Fibroblast of lung (primary cell): ENCODE measurements around the gene CHD5. TPM values are rescaled to one million over a fixed set of nuclear protein-coding genes. Genes with fewer than 3 reads are reported as not detected.

Source experiments
- DNase-seq, 2 donors: peaks; one replicate each; pipeline versions ENCODE4 v3.0.0 to v3.0.0-alpha.2; 2010; ENCODE audit warnings: low read depth in 2 of 2
- H2AFZ ChIP-seq: 2 replicates; pipeline ENCODE4 v1.5.1; 2012; ENCODE audit warnings: low read length, control low read depth, inconsistent platforms
- H3K27ac ChIP-seq: 2 replicates; pipeline ENCODE4 v1.5.1; 2011; ENCODE audit warnings: low read length, control low read depth; ENCODE audit not compliant: insufficient read depth
- H3K27me3 ChIP-seq: 2 replicates; pipeline ENCODE4 v1.5.1; 2011; ENCODE audit warnings: mild to moderate bottlenecking, low read length; ENCODE audit not compliant: control insufficient read depth, insufficient read depth
- H3K36me3 ChIP-seq: 2 replicates; pipeline ENCODE4 v1.5.1; 2011; ENCODE audit warnings: low read length; ENCODE audit not compliant: control insufficient read depth, insufficient read depth
- H3K4me1 ChIP-seq: 2 replicates; pipeline ENCODE4 v1.5.1; 2011; ENCODE audit warnings: low read length; ENCODE audit not compliant: control insufficient read depth, insufficient read depth; ENCODE audit errors: extremely low read depth
- H3K4me2 ChIP-seq: 2 replicates; pipeline ENCODE4 v1.5.1; 2011; ENCODE audit warnings: low read length, control low read depth; ENCODE audit not compliant: insufficient read depth; ENCODE audit errors: extremely low read depth
- H3K4me3 ChIP-seq, 4 experiments: fragments of 200-600 bp in 1 of 4; sonication (generic) in 1 of 4; replicated peaks in 1 of 4; 2 replicates each; pipeline ENCODE4 v1.5.1; 2011 to 2016; ENCODE audit warnings: low read length in 4 of 4, low read depth in 3 of 4, mild to moderate bottlenecking in 3 of 4, control low read depth in 2 of 4, inconsistent platforms in 1 of 4, mixed read lengths in 1 of 4; ENCODE audit not compliant: insufficient read depth in 1 of 4; ENCODE audit errors: control extremely low read depth in 1 of 4
- H3K79me2 ChIP-seq: 2 replicates; pipeline ENCODE4 v1.5.1; 2012; ENCODE audit warnings: mild to moderate bottlenecking, low read length, inconsistent platforms; ENCODE audit not compliant: control insufficient read depth, insufficient read depth
- H3K9ac ChIP-seq: 2 replicates; pipeline ENCODE4 v1.5.1; 2011; ENCODE audit warnings: mild to moderate bottlenecking, low read length, control low read depth; ENCODE audit not compliant: insufficient read depth
- H3K9me3 ChIP-seq: 2 replicates; pipeline ENCODE4 v1.5.1; 2012; ENCODE audit warnings: low read depth, low read length; ENCODE audit not compliant: control insufficient read depth, insufficient read depth
- H4K20me1 ChIP-seq: 2 replicates; pipeline ENCODE4 v1.5.1; 2011; ENCODE audit warnings: low read length; ENCODE audit not compliant: control insufficient read depth, insufficient read depth; ENCODE audit errors: extremely low read depth
- CTCF ChIP-seq, 2 donors: IDR thresholded peaks in 1 of 2; conservative IDR thresholded peaks in 1 of 2; 1 replicate in 1 of 2; 2 replicates in 1 of 2; pipeline ENCODE4 v1.5.1; 2011 to 2012; ENCODE audit warnings: low read length in 2 of 2, control low read depth in 1 of 2, inconsistent platforms in 1 of 2, low read depth in 1 of 2, mild to moderate bottlenecking in 1 of 2
- EZH2 ChIP-seq: IDR thresholded peaks from 2 replicates; pipeline ENCODE4 v1.5.1; 2012; ENCODE audit warnings: low read length, control low read depth, mild to moderate bottlenecking; ENCODE audit errors: missing control alignments
- polyA plus RNA-seq, 2 donors: library from polyadenylated mRNA; depleted of rRNA in 1 of 2; stranded (reverse) in 1 of 2; unstranded in 1 of 2; fragments of >200 nt; gene quantifications; 2 replicates each; pipeline ENCODE4 v1.2.1, GENCODE V29; 2011 to 2012; ENCODE audit warnings: missing spikeins in 1 of 2
- total RNA-seq: library from RNA; depleted of rRNA; stranded (reverse); fragments of >200 nt; gene quantifications from 2 replicates; pipeline ENCODE4 v1.2.1, GENCODE V29; 2014

Gene CHD5
- total and polyA plus RNA-seq, 2 donors (not counting 1 experiment from before 2014, with no cell fraction given) = under 0.01 to 0.01 TPM

DNA sequence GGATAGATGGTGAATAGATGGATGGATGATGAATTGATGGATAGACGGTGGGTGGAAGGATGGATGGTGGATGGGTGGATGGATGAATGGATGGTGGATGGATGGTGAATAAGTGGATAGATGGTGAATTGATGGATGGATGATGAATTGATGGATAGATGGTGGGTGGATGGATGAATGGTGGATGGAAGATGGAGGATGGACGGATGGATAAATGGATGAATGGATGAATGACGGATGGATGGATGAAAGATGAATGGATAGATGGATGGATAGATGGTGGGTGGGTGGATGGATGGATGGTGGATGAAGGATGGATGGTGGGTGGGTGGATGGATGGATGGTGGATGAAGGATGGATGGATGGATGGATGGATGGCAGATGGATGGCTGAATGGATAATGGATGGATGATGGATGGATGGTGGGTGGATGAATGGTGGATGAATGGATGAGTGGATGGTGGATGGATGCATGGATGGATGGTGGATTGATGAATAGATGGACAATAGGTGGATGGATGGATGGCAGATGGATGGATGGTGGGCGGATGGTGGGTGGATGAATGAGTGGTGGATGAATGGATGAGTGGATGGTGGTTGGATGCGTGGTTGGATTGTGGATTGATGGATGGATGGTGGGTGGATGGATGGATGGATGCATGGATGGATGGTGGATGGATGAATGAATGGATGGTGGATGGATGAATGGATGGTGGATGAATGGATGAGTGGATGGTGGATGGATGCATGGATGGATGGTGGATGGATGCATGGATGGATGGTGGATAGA lies 5.3 kb downstream of the CHD5 start:
- TF ChIP-seq CTCF (conservative IDR thresholded peaks at IDR 0.05 in 1 of 2, IDR thresholded peaks at IDR 0.05 in 1 of 2; ENCODE audit: low read depth in 1 of 2, low read length in 2 of 2) (no peak), EZH2 (no peak)
- H2AFZ ChIP-seq = no peak overlapping the region

DNA sequence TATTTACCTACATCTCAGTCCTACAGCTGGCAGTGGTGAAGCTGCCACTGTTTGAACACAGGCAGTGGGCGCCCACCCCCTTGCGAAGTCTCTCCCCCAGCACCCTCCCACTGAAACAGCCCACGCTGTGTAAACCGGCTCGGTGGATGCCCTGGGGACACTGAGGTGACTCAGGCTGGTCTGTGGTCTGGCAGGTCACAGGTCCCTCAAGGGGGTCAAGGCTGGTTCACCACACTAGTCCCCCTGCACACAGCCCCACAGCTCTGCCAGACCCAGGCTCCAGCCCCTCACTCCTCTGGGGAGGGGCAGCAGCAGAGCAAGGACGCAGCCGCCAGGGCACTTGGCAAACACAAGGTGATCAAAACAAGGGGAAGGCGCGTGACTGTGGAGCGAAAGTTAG lies 7.6 kb downstream of the CHD5 start:
- Histone ChIP-seq H4K20me1 (no peaks in the 10 kb centered on the region), H3K4me1 (no peaks in the 10 kb centered on the region), H3K36me3 (no peaks in the 10 kb centered on the region), H3K27me3 (peaks cover 9% of the 10 kb centered on the region), H3K27ac (no peak overlapping the region), H3K4me3 (no peak overlapping the region), H3K79me2 (no peaks in the 10 kb centered on the region), H3K9me3 (no peaks in the 10 kb centered on the region), H2AFZ (no peak overlapping the region), H3K9ac (no peak overlapping the region), H3K4me2 (no peak overlapping the region)
- DNase-seq = no peak
- no peak for TF ChIP-seq CTCF (conservative IDR thresholded peaks at IDR 0.05 in 1 of 2, IDR thresholded peaks at IDR 0.05 in 1 of 2; ENCODE audit: low read depth in 1 of 2, low read length in 2 of 2)
- no peak for TF ChIP-seq EZH2

More for the DNA sequence above, 5.3 kb downstream of the CHD5 start:
- peaks cover 24% of the 10 kb centered on the region for H3K27me3 ChIP-seq
- H3K4me3 ChIP-seq = no peak overlapping the region
- DNase-seq = no peak
- H4K20me1 ChIP-seq = no peaks in the 10 kb centered on the region
- no peak overlapping the region for H3K9ac ChIP-seq
- no peak overlapping the region for H3K4me2 ChIP-seq
- no peak overlapping the region for H3K27ac ChIP-seq
- no peaks in the 10 kb centered on the region for H3K4me1 ChIP-seq
- no peaks in the 10 kb centered on the region for H3K9me3 ChIP-seq
- no peaks in the 10 kb centered on the region for H3K36me3 ChIP-seq
- no peaks in the 10 kb centered on the region for H3K79me2 ChIP-seq

DNA sequence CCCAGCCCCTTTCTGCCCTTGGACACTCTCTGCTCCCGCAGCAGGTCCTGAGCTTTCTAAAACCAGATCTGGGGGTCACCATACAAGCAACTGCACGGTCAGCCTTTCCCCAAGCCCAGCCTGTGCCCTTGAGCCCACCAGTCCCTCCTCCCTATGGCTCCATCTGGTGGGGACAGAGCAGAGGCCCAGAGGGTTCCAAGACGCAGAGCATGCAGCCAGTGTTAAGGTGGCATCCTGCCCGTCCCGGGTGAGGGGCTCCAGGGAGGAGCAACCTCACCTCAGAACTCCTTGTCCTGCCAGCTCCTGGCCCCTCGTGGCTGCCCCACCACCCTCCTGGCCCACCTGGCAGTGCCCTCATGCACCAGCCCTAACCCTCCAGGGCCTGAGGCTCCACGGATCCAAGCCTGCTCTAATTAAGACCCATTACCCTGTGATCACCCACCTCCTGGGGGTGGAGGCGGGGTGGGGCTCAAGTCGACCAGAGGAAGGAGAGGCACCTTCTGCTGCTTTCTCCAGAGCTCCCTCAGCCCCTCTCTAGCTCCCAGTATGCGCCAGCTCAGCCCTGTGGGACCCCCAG lies 8.5 kb downstream of the CHD5 start:
- Histone ChIP-seq H3K4me3 (no peak overlapping the region), H2AFZ (no peak overlapping the region), H3K4me2 (no peak overlapping the region), H3K27ac (no peak overlapping the region), H3K4me1 (no peaks in the 10 kb centered on the region), H3K36me3 (no peaks in the 10 kb centered on the region), H4K20me1 (no peaks in the 10 kb centered on the region), H3K9ac (no peak overlapping the region), H3K79me2 (no peaks in the 10 kb centered on the region), H3K9me3 (no peaks in the 10 kb centered on the region), H3K27me3 (peaks cover 3% of the 10 kb centered on the region)
- TF ChIP-seq CTCF (conservative IDR thresholded peaks at IDR 0.05 in 1 of 2, IDR thresholded peaks at IDR 0.05 in 1 of 2; ENCODE audit: low read depth in 1 of 2, low read length in 2 of 2) (peak; percentile 22 to 25), EZH2 (no peak)
- DNase-seq = no peak
